Stomach (tissue), 4 donors: Measurements from ENCODE around the gene SLC4A11.

ENCODE experiments used
- CTCF ChIP-seq, 7 experiments: fragments of 450-650 bp in 4 of 7; fragments of 200-600 bp in 3 of 7; sonication (generic) in 3 of 7; IDR thresholded peaks; one replicate each; pipeline ENCODE4 v1.5.1; 2016 to 2019; ENCODE audit warnings: antibody characterized with exemption in 7 of 7, control low read depth in 2 of 7, mild to moderate bottlenecking in 1 of 7
- EP300 ChIP-seq: sonication (generic); formaldehyde crosslinking; IDR thresholded peaks from one replicate; pipeline ENCODE4 v1.6.1; 2017; ENCODE audit warnings: antibody characterized with exemption
- POLR2A ChIP-seq, 4 donors: fragments of 450-650 bp; IDR thresholded peaks; one replicate each; pipeline ENCODE4 v1.6.1; 2016; ENCODE audit warnings: antibody characterized with exemption in 4 of 4, control low read depth in 2 of 4, mild to moderate bottlenecking in 1 of 4, moderate library complexity in 1 of 4
- POLR2AphosphoS5 ChIP-seq, 3 donors: sonication (generic); formaldehyde crosslinking; IDR thresholded peaks; one replicate each; pipeline ENCODE4 v1.6.1; 2016; ENCODE audit warnings: antibody characterized with exemption in 3 of 3

DNA sequence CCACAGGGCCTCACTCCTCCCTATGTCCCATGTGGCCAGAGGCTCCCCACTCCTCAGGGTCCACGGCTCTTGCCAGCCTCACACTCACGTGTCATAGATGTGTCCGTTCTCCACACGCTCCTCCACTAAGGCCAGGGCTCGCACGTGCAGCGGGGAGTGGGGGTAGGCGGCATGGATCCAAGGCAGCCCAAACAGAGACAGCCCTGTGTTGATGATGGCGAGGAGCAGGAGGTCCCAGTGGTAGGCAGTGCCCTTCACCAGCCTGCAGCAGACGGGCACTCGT lies 10.3 kb downstream of the SLC4A11 start:
- TF ChIP-seq CTCF (IDR thresholded peaks at IDR 0.05): no peak
- TF ChIP-seq POLR2A (IDR thresholded peaks at IDR 0.05): no peak
- TF ChIP-seq POLR2AphosphoS5 (IDR thresholded peaks at IDR 0.05): no peak
- no peak for TF ChIP-seq EP300
